ENCODE data around the gene CLEC4A. TPM values are rescaled to one million over a fixed set of nuclear protein-coding genes. Genes with fewer than 3 reads are reported as not detected.
A peak's percentile ranks its signal among the peaks of the same experiment; 100 is the strongest.
"Not testable (repeated sequence)": the region's sequence is repeated elsewhere in the genome, so short reads cannot be mapped to it uniquely, and the experiment has no call there.

Gene CLEC4A
- polyA plus RNA-seq, 2 of the 4 experiments (the other 2 are of a cell fraction), result 0.27 TPM; not detected in 1

GRCh38 chr12:8157484-8158198 lies 34.2 kb downstream of the CLEC4A start:
- Histone ChIP-seq H3K27ac (peak overlapping the region; percentile 47 to 75), H3K4me1 (peaks cover 38% of the 10 kb centered on the region), H3K4me3 (no peak overlapping the region), H3K4me2 (peak overlapping the region; percentile 46), H3K9me3 (peaks cover 4% of the 10 kb centered on the region; the same call in 1 of the 3 replicates)
- ATAC-seq, result peak in 1 of 2 experiments; percentile 75; a peak in 4 of 6 replicates
- ChIA-PET CTCF (interaction anchor here (1.4 to 1.5 kb wide), 2 partner anchors 23 to 48 kb away, joined by 3 read pairs; no protein-coding TSS in a partner anchor), POLR2A (no interaction called here)
- peak in 1 of 2 experiments; percentile 69 for DNase-seq (ENCODE audit: low read depth in 1 of 2, low spot score in 1 of 2)
- TF ChIP-seq EHMT2 (IDR thresholded peaks at IDR 0.05; ENCODE audit: low read depth) (no peak), HEYL (CRISPR knock-in tag; IDR thresholded peaks at IDR 0.05) (0 out of 2 replicates have a peak, but pooled peaks have one; percentile 13), HOXB13 (CRISPR knock-in tag; IDR thresholded peaks at IDR 0.05; ENCODE audit: low read depth) (peak; percentile 24; the same call in 1 of the 2 replicates), EHF (CRISPR knock-in tag; IDR thresholded peaks at IDR 0.05) (peak; percentile 75; the same call in 1 of the 2 replicates)
- FAIRE-seq, result peak; percentile 89

DNA sequence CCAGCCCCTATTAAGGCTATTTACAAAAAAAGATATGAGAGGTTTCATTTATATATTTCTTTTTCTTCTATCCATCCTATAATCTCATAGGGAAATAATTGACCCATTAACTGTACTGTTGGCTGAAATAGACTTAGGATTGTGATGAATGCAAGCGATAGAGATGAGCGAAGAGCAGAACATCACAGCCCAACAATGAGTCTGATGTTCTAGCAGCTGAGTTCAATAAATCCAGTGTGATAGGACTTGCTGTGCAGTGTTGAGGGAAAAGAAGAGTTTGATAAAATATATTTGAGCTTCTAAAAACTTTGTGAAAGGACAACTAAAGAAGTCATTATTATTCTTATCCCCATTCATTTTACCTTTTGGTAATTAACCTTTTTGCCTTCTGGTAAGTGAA lies 49.5 kb downstream of the CLEC4A start:
- FAIRE-seq; H3K9me3 ChIP-seq; H3K4me2 ChIP-seq; ATAC-seq; H3K4me1 ChIP-seq; CTCF ChIA-PET; H3K4me3 ChIP-seq; H3K27ac ChIP-seq; DNase-seq (ENCODE audit: low read depth in 1 of 2, low spot score in 1 of 2); POLR2A ChIA-PET: not testable (repeated sequence)
- WGBS (ENCODE audit: missing lambda C conversion rate), result 99% methylated on average over 2 of the region's 2 CpGs

GRCh38 chr12:8179989-8180585 lies 56.7 kb downstream of the CLEC4A start:
- H3K4me1 ChIP-seq, POLR2A ChIA-PET, FAIRE-seq, H3K9me3 ChIP-seq: not testable (repeated sequence)
- CTCF ChIA-PET, result interaction anchor here (0.8 to 2.1 kb wide), 3 partner anchors 71 to 74 kb away, joined by 3 to 10 read pairs (median 5); no protein-coding TSS in a partner anchor
- peak overlapping the region; percentile 72 for H3K4me2 ChIP-seq
- peak overlapping the region; percentile 81 to 83 for H3K27ac ChIP-seq
- TF ChIP-seq JUN (IDR thresholded peaks at IDR 0.05) (0 out of 5 replicates have a peak, but pooled peaks of 1 of the 2 experiments have one; percentile 43), CTCF (IDR thresholded peaks at IDR 0.05) (peak; percentile 70), POLR2A (IDR thresholded peaks at IDR 0.05; ENCODE audit: low read length) (peak; percentile 44), RAD21 (conservative IDR thresholded peaks at IDR 0.05 in 1 of 2, IDR thresholded peaks at IDR 0.05 in 1 of 2) (peak; percentile 69 to 80), BCL3 (IDR thresholded peaks at IDR 0.05) (0 out of 3 replicates have a peak, but pooled peaks have one; percentile 37), PHF8 (IDR thresholded peaks at IDR 0.05; ENCODE audit: borderline replicate concordance, low read depth) (peak; percentile 80), SMC3 (IDR thresholded peaks at IDR 0.05) (peak; percentile 70)
- H3K4me3 ChIP-seq, result peak overlapping the region; percentile 74
- peak; percentile 52 to 84 for DNase-seq (ENCODE audit: low read depth in 1 of 2, low spot score in 1 of 2)
- ATAC-seq, result peak; percentile 55 to 97; a peak in 4 of 6 replicates
- under 1% methylated on average over 18 of the region's 43 CpGs for WGBS (ENCODE audit: missing lambda C conversion rate)

DNA sequence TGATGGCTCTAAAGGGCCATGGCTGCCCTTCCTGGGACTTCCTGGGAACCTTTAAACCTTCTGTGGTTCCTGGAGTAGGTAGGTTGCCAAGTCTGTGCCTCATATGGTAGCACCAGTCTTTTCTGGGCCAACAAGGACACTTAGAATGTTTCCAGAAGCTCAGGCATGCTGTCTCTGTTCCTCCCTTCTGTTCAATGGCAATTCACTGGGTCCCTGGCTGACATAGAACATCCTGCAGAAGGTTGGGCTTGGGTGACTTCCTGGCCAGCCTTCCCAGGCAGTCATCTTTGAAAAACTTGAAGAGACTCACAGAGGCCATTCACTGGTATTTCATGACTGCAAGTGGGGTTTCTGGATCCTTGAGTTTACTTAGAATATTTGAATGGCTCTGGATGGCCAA lies 57.9 kb downstream of the CLEC4A start:
- ATAC-seq; H3K4me3 ChIP-seq; H3K4me1 ChIP-seq; FAIRE-seq; POLR2A ChIA-PET; DNase-seq (ENCODE audit: low read depth in 1 of 2, low spot score in 1 of 2); H3K9me3 ChIP-seq; H3K27ac ChIP-seq: not testable (repeated sequence)
- peak overlapping the region; percentile 72 for H3K4me2 ChIP-seq
- CTCF ChIA-PET, result interaction anchor here (0.8 to 1.1 kb wide), 2 partner anchors 50 to 72 kb away, joined by 4 to 5 read pairs; no protein-coding TSS in a partner anchor

Measured in A549 (cell line).